Prostate gland (tissue), 2 donors: ENCODE data around the gene BRINP1. TPM values are rescaled to one million over a fixed set of nuclear protein-coding genes. Genes with fewer than 3 reads are reported as not detected.

Source experiments
- DNase-seq: peaks from one replicate; pipeline ENCODE4 v3.0.0-alpha.2; 2019; ENCODE audit warnings: low spot score
- H3K27ac ChIP-seq, 2 donors: fragments of 200-600 bp; sonication (generic); 2 replicates each; pipeline ENCODE4 v1.5.1; 2017 to 2019
- H3K27me3 ChIP-seq: fragments of 200-600 bp; sonication (generic); replicated peaks from 2 replicates; pipeline ENCODE4 v1.5.1; 2019; ENCODE audit not compliant: insufficient read depth
- H3K36me3 ChIP-seq, 2 donors: fragments of 200-600 bp; sonication (generic); 1 replicate in 1 of 2; 2 replicates in 1 of 2; pipeline versions ENCODE4 v1.5.1 to v1.8.1; 2017 to 2019
- H3K4me1 ChIP-seq: fragments of 200-600 bp; sonication (generic); replicated peaks from 2 replicates; pipeline ENCODE4 v1.5.1; 2019
- H3K4me3 ChIP-seq, 2 donors: fragments of 200-600 bp; sonication (generic); 2 replicates each; pipeline ENCODE4 v1.5.1; 2017 to 2019
- H3K9me3 ChIP-seq: fragments of 200-600 bp; sonication (generic); 2 replicates; pipeline ENCODE4 v1.5.1; 2017
- POLR2A ChIP-seq: fragments of 450-650 bp; IDR thresholded peaks from one replicate; pipeline ENCODE4 v1.6.1; 2016; ENCODE audit warnings: antibody characterized with exemption, mild to moderate bottlenecking
- POLR2AphosphoS5 ChIP-seq: sonication (generic); formaldehyde crosslinking; IDR thresholded peaks from one replicate; pipeline ENCODE4 v1.6.1; 2017; ENCODE audit warnings: antibody characterized with exemption
- WGBS: methylation state at CpG from one replicate; pipeline ENCODE4 v1.1.5; 2018; 5-methylcytosine and 5-hydroxymethylcytosine counted together
- intact Hi-C: fragments of 100-400 bp; cut with DNase I; formaldehyde crosslinking; loops from one replicate; pipeline ENCODE4 v1.14.2; 2022
- total RNA-seq, 2 donors: library from RNA; depleted of rRNA; stranded (reverse); fragments of >200 nt; gene quantifications; one replicate each; pipeline ENCODE4 v1.1.0, GENCODE V29; 2016
- TF ChIP-seq, protein P1 (sequence below), 4 experiments: fragments of 200-600 bp in 2 of 4; fragments of 450-650 bp in 2 of 4; sonication (generic) in 2 of 4; IDR thresholded peaks; 1 replicate in 3 of 4; 2 replicates in 1 of 4; pipeline ENCODE4 v1.5.1; 2016 to 2019; ENCODE audit warnings: antibody characterized with exemption in 4 of 4, mild to moderate bottlenecking in 2 of 4, moderate library complexity in 2 of 4

Gene BRINP1
- total RNA-seq, 2 donors from 2014 or later, result 0.96 to 8.8 TPM

DNA sequence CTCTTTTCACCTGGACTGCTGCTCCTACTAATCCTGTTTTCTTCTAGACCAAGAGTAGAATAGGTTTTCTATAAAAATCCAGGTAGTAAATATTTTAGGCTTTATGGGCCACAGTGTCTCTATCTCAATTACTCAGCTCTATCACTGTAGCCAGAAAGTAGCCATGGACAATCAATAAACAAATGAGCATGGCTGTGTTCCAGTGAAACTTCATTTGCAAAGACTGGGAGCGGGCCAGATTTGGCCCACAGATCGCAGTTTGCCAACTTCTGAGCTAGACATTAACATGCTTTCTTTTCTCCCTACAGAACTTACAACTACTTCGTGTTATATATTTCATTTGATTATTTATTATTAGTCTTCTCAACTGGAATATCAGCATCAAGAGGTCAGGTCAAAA lies 30.2 kb downstream of the BRINP1 start:
- WGBS, result 39% methylated on average over 3 of the region's 3 CpGs

DNA sequence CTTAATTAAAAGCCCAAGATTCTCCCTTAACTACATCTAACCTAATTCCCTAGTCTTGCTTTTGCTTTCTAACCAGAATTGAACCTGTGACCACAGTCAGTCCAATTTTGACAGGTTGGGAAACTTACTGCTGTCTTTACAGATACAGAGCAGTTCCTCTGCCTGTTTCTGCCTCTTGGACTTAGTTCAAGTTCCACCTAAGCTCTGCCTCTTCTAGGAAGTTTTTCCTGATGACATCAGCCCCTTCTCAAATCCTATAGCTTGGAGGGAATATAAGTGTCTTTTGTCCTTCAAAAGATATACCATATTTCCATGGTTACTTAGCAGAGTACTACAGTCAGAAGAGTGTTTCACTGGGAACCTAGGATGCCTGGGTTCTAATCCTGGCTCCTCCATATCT lies 31.7 kb downstream of the BRINP1 start:
- Histone ChIP-seq H3K4me1 (no peaks in the 10 kb centered on the region), H3K36me3 (no peaks in the 10 kb centered on the region), H3K9me3 (no peaks in the 10 kb centered on the region), H3K27ac (no peak overlapping the region), H3K27me3 (peaks cover 2% of the 10 kb centered on the region), H3K4me3 (no peak overlapping the region)
- TF ChIP-seq, protein P1, sequence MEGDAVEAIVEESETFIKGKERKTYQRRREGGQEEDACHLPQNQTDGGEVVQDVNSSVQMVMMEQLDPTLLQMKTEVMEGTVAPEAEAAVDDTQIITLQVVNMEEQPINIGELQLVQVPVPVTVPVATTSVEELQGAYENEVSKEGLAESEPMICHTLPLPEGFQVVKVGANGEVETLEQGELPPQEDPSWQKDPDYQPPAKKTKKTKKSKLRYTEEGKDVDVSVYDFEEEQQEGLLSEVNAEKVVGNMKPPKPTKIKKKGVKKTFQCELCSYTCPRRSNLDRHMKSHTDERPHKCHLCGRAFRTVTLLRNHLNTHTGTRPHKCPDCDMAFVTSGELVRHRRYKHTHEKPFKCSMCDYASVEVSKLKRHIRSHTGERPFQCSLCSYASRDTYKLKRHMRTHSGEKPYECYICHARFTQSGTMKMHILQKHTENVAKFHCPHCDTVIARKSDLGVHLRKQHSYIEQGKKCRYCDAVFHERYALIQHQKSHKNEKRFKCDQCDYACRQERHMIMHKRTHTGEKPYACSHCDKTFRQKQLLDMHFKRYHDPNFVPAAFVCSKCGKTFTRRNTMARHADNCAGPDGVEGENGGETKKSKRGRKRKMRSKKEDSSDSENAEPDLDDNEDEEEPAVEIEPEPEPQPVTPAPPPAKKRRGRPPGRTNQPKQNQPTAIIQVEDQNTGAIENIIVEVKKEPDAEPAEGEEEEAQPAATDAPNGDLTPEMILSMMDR (IDR thresholded peaks at IDR 0.05), result no peak
- no peak for TF ChIP-seq POLR2AphosphoS5
- no peak for TF ChIP-seq POLR2A
- intact Hi-C loops, result no loop called here
- no peak for DNase-seq

More for the DNA sequence above, 30.2 kb downstream of the BRINP1 start:
- Histone ChIP-seq H3K27me3 (peaks cover 2% of the 10 kb centered on the region), H3K4me1 (no peaks in the 10 kb centered on the region), H3K36me3 (no peaks in the 10 kb centered on the region), H3K9me3 (no peaks in the 10 kb centered on the region), H3K4me3 (no peak overlapping the region), H3K27ac (no peak overlapping the region)
- TF ChIP-seq, protein P1 (IDR thresholded peaks at IDR 0.05), result no peak
- TF ChIP-seq POLR2AphosphoS5, result no peak
- TF ChIP-seq POLR2A, result no peak
- no peak for DNase-seq
- intact Hi-C loops, result no loop called here

DNA sequence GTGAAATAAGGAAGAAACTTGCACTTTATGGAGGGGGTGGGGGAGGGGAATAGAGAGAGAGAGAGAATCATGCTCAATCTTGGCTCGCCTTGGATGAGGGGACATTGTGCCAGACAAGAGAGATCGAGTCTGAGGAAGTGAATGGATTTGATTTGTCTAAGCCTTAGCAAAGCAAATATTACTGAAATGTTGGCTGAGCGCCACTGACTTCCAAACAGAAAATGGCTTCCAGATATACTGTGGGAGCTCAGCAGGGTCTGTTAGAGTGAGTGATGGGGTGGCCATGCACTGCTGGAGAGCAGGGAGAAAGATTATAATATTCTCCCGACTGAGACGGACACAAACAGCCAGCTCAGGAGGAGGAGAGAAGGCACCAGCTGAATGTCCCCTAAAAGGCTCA lies 34.5 kb downstream of the BRINP1 start:
- H3K4me1 ChIP-seq, result no peaks in the 10 kb centered on the region
- 41% methylated on average over 5 of the region's 5 CpGs for WGBS
- peaks cover 2% of the 10 kb centered on the region for H3K27me3 ChIP-seq
- no peaks in the 10 kb centered on the region for H3K36me3 ChIP-seq
- TF ChIP-seq, protein P1 (IDR thresholded peaks at IDR 0.05), result no peak
- TF ChIP-seq POLR2A (no peak), POLR2AphosphoS5 (no peak)
- no peak overlapping the region for H3K4me3 ChIP-seq
- no peaks in the 10 kb centered on the region for H3K9me3 ChIP-seq
- intact Hi-C loops, result no loop called here
- H3K27ac ChIP-seq, result no peak overlapping the region
- DNase-seq, result no peak

DNA sequence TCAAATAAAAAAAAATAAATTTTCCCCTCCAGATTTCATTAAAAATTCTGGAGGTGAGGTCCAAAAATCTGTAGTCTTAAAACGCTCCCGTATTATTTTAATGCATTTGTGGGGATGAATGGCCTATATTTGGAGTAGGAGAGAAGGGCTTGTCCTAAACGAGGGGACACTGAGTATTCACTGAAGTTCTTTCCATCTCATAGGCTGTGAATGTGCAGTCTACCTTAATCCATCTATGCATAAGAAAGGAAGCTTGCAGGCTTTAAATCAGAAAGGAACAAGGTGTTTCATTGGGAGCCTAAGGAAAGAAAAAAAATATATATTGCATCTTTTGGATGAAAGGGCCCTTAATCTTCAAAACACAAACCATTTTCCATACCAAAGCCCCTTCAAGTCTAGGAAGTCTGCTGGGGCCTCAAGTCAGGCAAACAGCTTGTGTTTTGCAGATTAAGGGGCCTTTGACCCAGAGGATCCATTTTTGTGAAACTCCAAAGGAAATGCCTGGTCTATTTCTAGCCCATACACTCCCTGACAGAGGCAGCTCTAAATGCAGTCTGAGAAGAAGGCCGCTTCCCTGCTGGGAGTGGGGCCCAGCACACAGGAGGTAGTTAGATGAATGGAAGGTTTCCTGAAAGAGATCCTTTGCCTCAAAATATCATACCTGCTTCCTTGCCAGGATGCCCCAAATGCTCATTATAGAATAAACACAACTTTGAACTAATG lies 35.6 kb downstream of the BRINP1 start:
- intact Hi-C loops, result no loop called here
- TF ChIP-seq POLR2A (no peak), POLR2AphosphoS5 (no peak)
- TF ChIP-seq, protein P1 (IDR thresholded peaks at IDR 0.05), result no peak
- 80% methylated on average over 4 of the region's 4 CpGs for WGBS
- no peaks in the 10 kb centered on the region for H3K9me3 ChIP-seq
- H3K4me1 ChIP-seq, result no peaks in the 10 kb centered on the region
- H3K36me3 ChIP-seq, result no peaks in the 10 kb centered on the region
- peaks cover 2% of the 10 kb centered on the region for H3K27me3 ChIP-seq
- no peak overlapping the region for H3K27ac ChIP-seq
- H3K4me3 ChIP-seq, result no peak overlapping the region
- DNase-seq, result no peak

DNA sequence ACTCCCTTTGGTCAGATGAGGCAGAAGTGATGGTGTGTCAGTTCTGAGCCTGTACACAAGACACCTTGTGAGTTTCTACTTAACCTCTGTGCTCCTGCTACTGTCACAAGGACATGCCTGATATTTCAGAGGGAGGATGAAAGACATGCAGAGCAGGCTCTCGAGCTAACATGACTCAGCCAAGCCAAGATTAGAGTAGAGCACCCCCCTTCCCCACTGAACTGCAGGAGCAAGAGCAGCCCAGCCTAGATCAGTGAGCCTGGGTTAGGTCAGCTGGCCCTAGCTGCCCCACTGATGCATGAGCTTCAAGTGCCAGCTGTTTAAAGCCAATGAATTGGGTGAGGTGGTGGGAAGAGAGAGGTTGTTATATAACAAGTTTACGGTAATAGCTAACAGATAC lies 36.7 kb downstream of the BRINP1 start:
- intact Hi-C loops, result no loop called here
- no peak overlapping the region for H3K4me3 ChIP-seq
- TF ChIP-seq, protein P1 (IDR thresholded peaks at IDR 0.05), result no peak
- TF ChIP-seq POLR2A (no peak), POLR2AphosphoS5 (no peak)
- no peak for DNase-seq
- H3K4me1 ChIP-seq, result no peaks in the 10 kb centered on the region
- no peaks in the 10 kb centered on the region for H3K9me3 ChIP-seq
- H3K27ac ChIP-seq, result no peak overlapping the region
- 70% methylated on average over 2 of the region's 2 CpGs for whole genome bisulfite sequencing
- H3K36me3 ChIP-seq, result no peaks in the 10 kb centered on the region
- peaks cover 2% of the 10 kb centered on the region for H3K27me3 ChIP-seq
